Measurements from ENCODE around the gene TXNL4A. TPM values are rescaled to one million over a fixed set of nuclear protein-coding genes. Genes with fewer than 3 reads are reported as not detected.
A peak's percentile ranks its signal among the peaks of the same experiment; 100 is the strongest.

The TXNL4A gene
- total RNA-seq, 1 experiment from 2014 or later, result 63.4 TPM

GRCh38 chr18:79964330-79965118 is 23.8 kb downstream of the TXNL4A start, which contains the start of gene HSBP1L1:
Gene HSBP1L1, plus strand, starts transcription at chr18:79964643. Its CDS starts 93 bp downstream, at chr18:79964736.
- peak; percentile 78 for DNase-seq (ENCODE audit: low spot score)

- no peak for DNase-seq (ENCODE audit: low spot score)
These were observed 24.6 kb downstream of the TXNL4A start for GRCh38 chr18:79963658-79964329.

GRCh38 chr18:79962835-79963657 is 25.3 kb downstream of the TXNL4A start:
- DNase-seq (ENCODE audit: low spot score), result no peak

- peak; percentile 75 for DNase-seq (ENCODE audit: low spot score)
These were observed 26.1 kb downstream of the TXNL4A start for GRCh38 chr18:79962311-79962710.

- DNase-seq (ENCODE audit: low spot score), result peak; percentile 40
These were observed 26.7 kb downstream of the TXNL4A start for GRCh38 chr18:79961527-79962291.

- no peak for DNase-seq (ENCODE audit: low spot score)
These were observed 27.3 kb downstream of the TXNL4A start for GRCh38 chr18:79960921-79961526.

- DNase-seq (ENCODE audit: low spot score), result peak; percentile 34
These were observed 28.1 kb downstream of the TXNL4A start for GRCh38 chr18:79960161-79960801.

- no peak for DNase-seq (ENCODE audit: low spot score)
These were observed 29.4 kb downstream of the TXNL4A start for GRCh38 chr18:79958981-79959380.

- DNase-seq (ENCODE audit: low spot score), result no peak
These were observed 32.1 kb downstream of the TXNL4A start for GRCh38 chr18:79956276-79956675.

GRCh38 chr18:79955302-79956075 is 32.9 kb downstream of the TXNL4A start:
- no peak for DNase-seq (ENCODE audit: low spot score)

- no peak for DNase-seq (ENCODE audit: low spot score)
These were observed 33.6 kb downstream of the TXNL4A start for GRCh38 chr18:79954791-79955190.

- no peak for DNase-seq (ENCODE audit: low spot score)
These were observed 34.3 kb downstream of the TXNL4A start for GRCh38 chr18:79953971-79954651.

- DNase-seq (ENCODE audit: low spot score), result no peak
These were observed 35.3 kb downstream of the TXNL4A start for GRCh38 chr18:79952996-79953559.

- no peak for DNase-seq (ENCODE audit: low spot score)
These were observed 35.8 kb downstream of the TXNL4A start for GRCh38 chr18:79952456-79952995.

- DNase-seq (ENCODE audit: low spot score), result peak; percentile 71
These were observed 36.6 kb downstream of the TXNL4A start, which contains the start of gene SLC66A2 for GRCh38 chr18:79951545-79952455. Gene SLC66A2, minus strand, starts transcription at chr18:79951653. Its CDS starts 727 bp downstream, at chr18:79950926.

- peak; percentile 28 for DNase-seq (ENCODE audit: low spot score)
These were observed 37.6 kb downstream of the TXNL4A start for GRCh38 chr18:79950515-79951341.
